GM12891 (cell line): ENCODE data around the gene APLP1.

Experiments used
- DNase-seq: peaks from one replicate; pipeline ENCODE4 v3.0.0; 2011; ENCODE audit warnings: low spot score; ENCODE audit not compliant: insufficient read length
- FAIRE-seq: peaks from 2 replicates; lab custom pipeline; 2011; peaks lifted over from hg19 to GRCh38; lab: Jason Lieb, UNC
- PAX5 ChIP-seq: IDR thresholded peaks from 2 replicates; pipeline ENCODE4 v1.6.1; 2011; ENCODE audit warnings: low read length, moderate library complexity, mild to moderate bottlenecking; ENCODE audit not compliant: insufficient read depth, severe bottlenecking
- POLR2A ChIP-seq: IDR thresholded peaks from 2 replicates; pipeline ENCODE4 v1.6.1; 2011; ENCODE audit warnings: low read depth, low read length, control low read depth
- POLR2AphosphoS5 ChIP-seq: IDR thresholded peaks from 2 replicates; pipeline ENCODE4 v1.6.1; 2011; ENCODE audit warnings: low read depth, low read length, control low read depth
- POU2F2 ChIP-seq: IDR thresholded peaks from 2 replicates; pipeline ENCODE4 v1.6.1; 2011; ENCODE audit warnings: low read depth, mild to moderate bottlenecking, control low read depth, low read length, moderate library complexity
- SPI1 ChIP-seq: IDR thresholded peaks from 2 replicates; pipeline ENCODE4 v1.6.1; 2011; ENCODE audit warnings: low read depth, low read length, control low read depth
- TAF1 ChIP-seq: IDR thresholded peaks from 2 replicates; pipeline ENCODE4 v1.6.1; 2011; ENCODE audit warnings: low read depth, low read length, control low read depth

APLP1 gene

DNA sequence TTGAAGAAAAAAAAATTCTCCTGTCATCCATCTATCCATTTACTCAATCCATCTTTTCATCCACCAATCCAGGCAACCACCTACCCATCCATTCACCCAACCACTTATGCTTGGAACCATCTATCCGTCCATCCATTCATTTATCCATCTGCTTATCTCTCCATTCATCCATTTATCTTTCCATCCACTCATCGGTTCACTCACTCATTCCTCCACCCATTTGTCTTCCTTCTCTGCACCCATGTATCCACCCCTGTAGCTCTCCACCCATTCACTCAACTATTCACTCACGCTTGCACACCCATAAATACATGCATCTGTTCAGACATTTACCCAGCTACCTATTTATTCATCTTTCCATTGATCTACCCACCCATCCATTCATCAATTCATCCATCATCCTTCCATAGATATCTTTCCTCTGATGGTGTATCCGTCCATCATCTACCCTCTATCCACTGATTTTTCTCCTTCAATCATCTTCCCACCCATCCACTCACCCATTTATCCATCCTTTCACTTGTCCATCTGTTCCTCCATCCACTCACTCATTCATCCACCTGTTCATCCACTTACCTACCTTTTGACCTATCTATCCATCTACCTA lies 25.6 kb upstream of the APLP1 start:
- TF ChIP-seq POLR2A (no peak), POLR2AphosphoS5 (no peak), TAF1 (no peak), PAX5 (no peak), SPI1 (no peak), POU2F2 (no peak)
- FAIRE-seq (no peak), DNase-seq (no peak)

DNA sequence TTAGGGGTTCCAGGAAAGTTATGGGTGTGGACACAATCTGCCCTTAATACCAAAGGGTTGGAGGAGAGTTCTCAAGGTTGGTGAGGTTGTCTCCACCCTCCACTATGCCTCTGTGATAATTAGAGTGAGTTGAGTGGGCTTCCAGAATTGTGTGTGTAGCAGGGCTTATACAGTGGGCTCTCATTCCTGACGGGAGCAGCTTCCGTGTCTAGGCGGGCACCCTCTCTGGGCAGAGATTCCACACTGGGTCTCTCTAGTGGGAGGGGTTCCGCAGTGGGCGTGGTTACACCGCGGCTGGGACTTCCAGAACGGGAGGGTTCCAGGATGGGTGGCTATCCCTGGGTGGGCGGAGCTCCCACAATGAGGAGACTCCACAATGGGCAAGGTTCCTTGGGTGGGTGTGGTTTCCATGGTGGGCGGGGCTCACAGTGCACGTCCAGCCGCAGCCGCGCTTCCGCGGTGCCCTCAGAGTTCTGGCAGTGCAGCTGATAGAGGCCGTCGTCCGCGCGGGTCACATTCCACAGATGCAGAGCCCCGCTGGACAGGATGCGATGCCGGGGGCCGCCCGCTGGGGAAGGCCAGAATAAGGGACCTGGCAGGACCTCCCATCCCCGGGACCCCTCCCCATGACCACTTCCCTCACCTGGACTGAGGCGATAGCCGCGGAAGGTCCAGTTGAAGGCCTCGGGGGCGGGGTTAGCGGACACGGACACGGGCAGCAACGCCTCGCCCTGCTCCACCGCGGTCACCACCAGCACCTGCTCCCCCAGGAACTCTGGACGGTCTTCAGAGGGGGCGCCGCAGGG lies 24.5 kb upstream of the APLP1 start:
- FAIRE-seq = no peak
- no peak for DNase-seq

DNA sequence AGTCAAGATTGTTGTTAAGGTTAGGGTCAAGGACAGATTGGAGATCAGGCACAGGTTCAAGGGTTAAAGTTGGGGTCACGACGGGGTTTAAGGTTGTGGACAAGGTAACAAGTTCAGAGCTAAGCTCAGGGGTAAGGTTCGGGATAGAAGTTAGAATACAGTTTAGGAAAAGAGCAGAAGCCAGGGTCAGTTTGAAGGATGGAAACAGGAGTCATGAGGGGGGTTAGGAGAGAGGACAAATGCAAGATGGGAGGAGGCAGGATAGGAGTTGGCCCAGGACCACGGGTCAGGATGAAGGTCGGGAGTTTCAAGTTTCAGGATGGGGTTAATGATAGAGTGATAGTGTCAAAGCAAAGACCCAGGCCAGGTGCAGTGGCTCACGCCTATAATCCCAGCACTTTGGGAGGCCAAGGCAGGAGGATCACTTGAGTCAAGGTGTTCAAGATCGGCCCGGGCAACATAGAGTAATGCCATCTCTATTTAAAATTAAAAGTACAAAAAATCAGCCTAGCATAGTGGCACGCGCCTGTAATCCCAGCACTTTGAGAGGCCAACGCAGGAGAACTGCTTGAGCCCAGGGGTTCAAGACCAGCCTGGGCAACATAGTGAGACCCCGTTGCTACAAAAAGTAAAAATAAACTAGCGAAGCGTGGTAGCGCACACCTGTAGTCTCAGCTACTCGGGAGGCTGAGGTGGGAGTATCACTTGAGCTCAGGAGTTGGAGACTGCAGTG lies 23.7 kb upstream of the APLP1 start:
- FAIRE-seq (no peak), DNase-seq (no peak)
- TF ChIP-seq POU2F2 = no peak
- no peak for TF ChIP-seq POLR2AphosphoS5
- no peak for TF ChIP-seq SPI1
- TF ChIP-seq PAX5 = no peak
- no peak for TF ChIP-seq POLR2A
- no peak for TF ChIP-seq TAF1

More for the DNA sequence above, 24.5 kb upstream of the APLP1 start:
- TF ChIP-seq POU2F2 = no peak

DNA sequence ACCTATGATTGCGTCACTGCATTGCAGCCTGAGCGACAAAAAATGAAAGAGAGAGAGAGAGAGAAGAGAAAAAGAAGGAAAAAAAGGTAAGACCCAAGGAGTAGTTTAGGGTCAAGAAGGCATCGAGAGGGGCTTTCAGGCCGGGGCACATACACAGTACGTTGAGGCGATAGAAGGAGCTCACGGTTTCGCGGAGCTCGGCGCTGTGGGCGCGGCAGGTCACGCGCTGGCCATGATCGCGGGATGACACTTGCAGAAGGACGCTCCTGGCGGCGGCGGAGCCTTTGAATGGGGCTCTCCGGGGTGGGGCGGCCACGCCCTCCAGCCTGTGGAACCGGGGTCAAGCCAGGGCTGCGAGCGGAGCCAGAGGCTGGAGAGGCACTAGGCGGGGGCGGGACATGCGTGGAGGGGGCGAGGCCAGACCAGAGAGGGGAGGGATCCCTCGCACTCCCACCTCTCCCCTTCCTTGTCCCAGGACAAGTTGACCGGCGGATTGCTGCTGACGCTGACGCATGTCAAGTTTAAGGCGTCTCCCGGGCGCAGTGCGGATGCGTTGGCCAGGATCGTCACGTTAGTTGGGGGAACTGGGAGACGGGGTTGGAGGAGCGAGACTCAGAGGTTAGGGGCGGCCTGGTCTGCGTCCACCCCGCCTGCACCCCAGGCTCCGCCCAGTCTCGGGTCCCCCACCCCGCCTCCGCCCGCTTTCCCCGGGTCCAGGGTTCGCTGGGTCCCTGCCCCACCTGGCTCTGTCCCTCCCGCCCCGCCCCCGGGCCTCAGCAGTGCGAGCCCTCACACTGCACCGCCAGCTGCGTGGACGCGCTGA lies 22.9 kb upstream of the APLP1 start:
- DNase-seq (no peak), FAIRE-seq (no peak)
- no peak for TF ChIP-seq TAF1
- no peak for TF ChIP-seq SPI1
- TF ChIP-seq POLR2A = no peak
- TF ChIP-seq POLR2AphosphoS5 = no peak
- no peak for TF ChIP-seq PAX5
- TF ChIP-seq POU2F2 = no peak

DNA sequence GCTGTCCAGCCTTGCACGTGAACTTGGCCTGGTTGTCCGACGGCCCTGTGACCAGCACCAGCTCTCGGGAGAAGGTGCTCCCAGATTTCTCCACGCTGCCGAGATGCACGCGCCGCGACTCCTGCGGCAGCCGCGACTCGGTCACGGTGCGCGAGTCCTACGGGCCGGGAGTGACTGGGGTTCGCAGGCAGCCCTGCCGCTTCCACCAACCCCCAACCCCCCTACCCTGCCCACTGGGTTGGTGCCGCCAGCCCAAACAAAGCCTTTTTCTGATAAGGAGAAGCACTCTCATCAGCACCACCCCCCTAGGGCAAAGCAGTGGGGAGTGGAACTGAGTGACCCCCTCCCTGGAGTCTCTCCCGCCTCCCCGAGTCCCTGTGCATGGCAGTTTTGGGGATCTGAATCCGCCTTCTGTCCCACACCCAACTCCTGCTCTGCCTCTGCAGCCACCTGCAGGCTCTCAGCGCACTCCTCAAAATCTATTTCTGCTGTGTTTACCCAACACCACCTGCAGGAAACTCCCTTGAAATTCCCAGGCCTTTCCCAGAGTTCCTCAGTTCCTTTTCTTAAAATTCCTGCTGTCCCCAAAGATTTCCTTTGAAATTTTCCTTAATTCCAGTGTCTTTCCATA lies 22.2 kb upstream of the APLP1 start:
- TF ChIP-seq POLR2A (no peak), TAF1 (no peak), POLR2AphosphoS5 (no peak), PAX5 (no peak), POU2F2 (no peak), SPI1 (no peak)
- no peak for DNase-seq
- FAIRE-seq = no peak

DNA sequence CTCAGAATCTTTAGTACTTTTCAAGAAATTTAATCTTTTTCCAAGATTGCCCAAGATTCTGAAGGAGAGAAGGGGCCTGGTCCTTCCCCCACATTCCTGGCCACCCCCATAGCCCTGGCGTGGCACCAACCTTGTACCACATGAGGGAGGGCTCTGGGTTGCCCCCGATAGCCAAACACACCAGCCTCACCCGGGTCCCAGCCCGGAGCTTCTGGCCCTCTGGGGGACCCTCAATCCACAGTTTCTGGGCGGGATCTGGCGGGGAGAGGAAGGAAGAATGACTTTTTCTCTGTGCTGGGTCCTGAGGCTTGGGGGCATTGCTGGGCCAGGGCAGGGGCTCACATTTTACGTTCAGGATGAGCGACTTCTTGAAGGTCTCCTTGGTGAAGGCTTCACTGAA lies 20.5 kb upstream of the APLP1 start:
- DNase-seq = no peak
- no peak for FAIRE-seq
- TF ChIP-seq TAF1 (no peak), SPI1 (no peak), POU2F2 (no peak), PAX5 (no peak), POLR2A (no peak), POLR2AphosphoS5 (no peak)

DNA sequence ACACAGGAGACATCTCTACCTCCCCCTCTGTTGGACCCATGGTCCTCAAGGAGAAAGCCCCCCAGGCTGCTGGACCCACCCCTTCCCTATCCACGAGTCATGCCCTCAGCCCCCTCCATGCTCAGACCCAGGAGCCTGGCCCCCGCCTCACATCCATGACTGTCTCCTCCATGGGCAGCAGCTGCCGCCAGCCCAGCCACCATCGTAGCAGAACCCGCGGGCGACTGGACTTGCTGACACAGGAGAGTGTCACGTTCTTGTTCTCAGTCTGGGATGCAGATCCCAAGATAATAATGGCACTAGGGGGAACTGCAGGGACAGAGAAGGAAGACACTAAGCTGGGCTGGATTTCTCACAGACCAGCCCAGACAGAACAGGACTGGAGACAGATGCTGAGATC lies 19.9 kb upstream of the APLP1 start:
- no peak for TF ChIP-seq POLR2AphosphoS5
- TF ChIP-seq POLR2A = no peak
- no peak for TF ChIP-seq POU2F2
- no peak for TF ChIP-seq TAF1
- TF ChIP-seq SPI1 = no peak
- no peak for TF ChIP-seq PAX5
- no peak for FAIRE-seq
- no peak for DNase-seq

DNA sequence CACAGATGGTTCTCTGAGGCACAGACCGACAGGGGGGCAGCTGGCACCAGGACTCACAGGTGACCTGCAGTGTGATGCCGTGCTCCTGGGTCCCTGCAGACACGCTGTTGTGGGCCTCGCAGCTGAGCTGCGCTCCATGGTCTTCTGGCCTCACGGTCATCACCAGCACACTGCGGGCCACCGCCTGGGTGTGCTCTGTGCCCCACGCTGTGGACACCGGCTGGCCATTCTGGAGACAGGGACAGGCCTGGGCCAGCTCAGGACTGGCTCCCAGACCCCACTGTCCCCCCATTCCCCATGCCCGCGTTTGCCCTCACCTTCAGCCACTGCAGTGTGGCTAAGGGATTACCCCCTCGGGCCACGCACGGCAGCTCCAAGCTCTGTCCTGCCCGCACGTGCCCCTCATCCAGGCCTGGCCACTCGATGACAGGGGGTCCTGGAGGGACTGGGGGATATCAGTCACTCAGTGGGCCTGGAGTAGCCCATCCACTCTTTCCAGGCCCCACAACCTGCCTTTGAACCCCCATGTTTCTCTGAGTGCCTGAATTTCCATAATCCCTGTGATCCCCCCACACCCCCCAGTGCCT lies 19.4 kb upstream of the APLP1 start:
- TF ChIP-seq TAF1 (no peak), SPI1 (no peak), POU2F2 (no peak), POLR2A (no peak), PAX5 (no peak), POLR2AphosphoS5 (no peak)
- FAIRE-seq = no peak

More for the DNA sequence above, 19.4 kb upstream of the APLP1 start:
- DNase-seq = no peak
